ENCODE data around the gene ZNF789. TPM values are rescaled to one million over a fixed set of nuclear protein-coding genes. Genes with fewer than 3 reads are reported as not detected.

The ZNF789 gene
- total RNA-seq, 1 experiment from 2014 or later, result 15.0 TPM

DNA sequence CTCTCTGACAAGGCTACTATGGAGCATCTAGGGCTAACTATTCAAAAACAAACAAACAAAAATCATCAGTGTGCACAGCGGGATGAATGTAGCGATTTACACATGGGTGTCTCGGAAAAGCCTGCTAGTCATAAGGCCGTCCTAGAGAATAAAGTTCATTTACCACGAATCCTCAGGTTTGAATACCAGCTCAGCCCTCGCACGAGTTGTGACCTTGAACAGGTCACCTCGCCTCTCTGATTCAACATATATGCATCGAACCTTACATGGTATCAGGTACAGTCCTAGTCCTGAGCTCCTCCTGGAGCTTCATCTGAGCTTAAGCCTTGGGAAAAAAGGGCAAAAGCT, 7.3 kb upstream of the ZNF789 start:
- Mint-ChIP-seq H3K9me3 (ENCODE audit: unreplicated experiment) (no peaks in the 10 kb centered on the region), H3K4me1 (ENCODE audit: insufficient read depth, unreplicated experiment) (peaks cover 15% of the 10 kb centered on the region), H3K27me3 (ENCODE audit: insufficient read depth, unreplicated experiment) (no peaks in the 10 kb centered on the region), H3K4me3 (ENCODE audit: unreplicated experiment) (peak overlapping the region; percentile 89), H3K27ac (ENCODE audit: low read depth, unreplicated experiment) (peak overlapping the region; percentile 98), H3K36me3 (ENCODE audit: insufficient read depth, unreplicated experiment) (peaks cover 37% of the 10 kb centered on the region)
- DNase-seq (ENCODE audit: unreplicated experiment), result peak; percentile 14
- TF ChIP-seq, protein P1, sequence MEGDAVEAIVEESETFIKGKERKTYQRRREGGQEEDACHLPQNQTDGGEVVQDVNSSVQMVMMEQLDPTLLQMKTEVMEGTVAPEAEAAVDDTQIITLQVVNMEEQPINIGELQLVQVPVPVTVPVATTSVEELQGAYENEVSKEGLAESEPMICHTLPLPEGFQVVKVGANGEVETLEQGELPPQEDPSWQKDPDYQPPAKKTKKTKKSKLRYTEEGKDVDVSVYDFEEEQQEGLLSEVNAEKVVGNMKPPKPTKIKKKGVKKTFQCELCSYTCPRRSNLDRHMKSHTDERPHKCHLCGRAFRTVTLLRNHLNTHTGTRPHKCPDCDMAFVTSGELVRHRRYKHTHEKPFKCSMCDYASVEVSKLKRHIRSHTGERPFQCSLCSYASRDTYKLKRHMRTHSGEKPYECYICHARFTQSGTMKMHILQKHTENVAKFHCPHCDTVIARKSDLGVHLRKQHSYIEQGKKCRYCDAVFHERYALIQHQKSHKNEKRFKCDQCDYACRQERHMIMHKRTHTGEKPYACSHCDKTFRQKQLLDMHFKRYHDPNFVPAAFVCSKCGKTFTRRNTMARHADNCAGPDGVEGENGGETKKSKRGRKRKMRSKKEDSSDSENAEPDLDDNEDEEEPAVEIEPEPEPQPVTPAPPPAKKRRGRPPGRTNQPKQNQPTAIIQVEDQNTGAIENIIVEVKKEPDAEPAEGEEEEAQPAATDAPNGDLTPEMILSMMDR (IDR thresholded peaks at IDR 0.05; ENCODE audit: unreplicated experiment), result no peak
- ChIA-PET CTCF (interaction anchor here (0.6 kb wide), 2 partner anchors 15 to 513 kb away, joined by 3 read pairs; no protein-coding TSS in a partner anchor), POLR2A (interaction anchor here (0.6 to 2.7 kb wide), 17 partner anchors 8 to 636 kb away, joined by 3 to 23 read pairs (median 4); partner anchors contain the start of genes AP4M1, BUD31, CPSF4 and MCM7)
- intact Hi-C loops (cut with micrococcal nuclease), result no loop called here
- BruUV-seq (replicated peaks), result TSS peak; percentile 60

- intact Hi-C loops (cut with micrococcal nuclease), result no loop called here
- Mint-ChIP-seq H3K9me3 (ENCODE audit: unreplicated experiment) (no peaks in the 10 kb centered on the region), H3K36me3 (ENCODE audit: insufficient read depth, unreplicated experiment) (peaks cover 21% of the 10 kb centered on the region), H3K4me3 (ENCODE audit: unreplicated experiment) (no peak overlapping the region), H3K27me3 (ENCODE audit: insufficient read depth, unreplicated experiment) (no peaks in the 10 kb centered on the region), H3K4me1 (ENCODE audit: insufficient read depth, unreplicated experiment) (peaks cover 11% of the 10 kb centered on the region), H3K27ac (ENCODE audit: low read depth, unreplicated experiment) (no peak overlapping the region)
- no TSS peak for BruUV-seq (replicated peaks)
- CTCF ChIA-PET, result no interaction called here
- DNase-seq (ENCODE audit: unreplicated experiment), result no peak
- TF ChIP-seq, protein P1 (IDR thresholded peaks at IDR 0.05; ENCODE audit: unreplicated experiment), result no peak
- POLR2A ChIA-PET, result no interaction called here
Measured at GRCh38 chr7:99468336-99468918, 4.3 kb upstream of the ZNF789 start.

DNA sequence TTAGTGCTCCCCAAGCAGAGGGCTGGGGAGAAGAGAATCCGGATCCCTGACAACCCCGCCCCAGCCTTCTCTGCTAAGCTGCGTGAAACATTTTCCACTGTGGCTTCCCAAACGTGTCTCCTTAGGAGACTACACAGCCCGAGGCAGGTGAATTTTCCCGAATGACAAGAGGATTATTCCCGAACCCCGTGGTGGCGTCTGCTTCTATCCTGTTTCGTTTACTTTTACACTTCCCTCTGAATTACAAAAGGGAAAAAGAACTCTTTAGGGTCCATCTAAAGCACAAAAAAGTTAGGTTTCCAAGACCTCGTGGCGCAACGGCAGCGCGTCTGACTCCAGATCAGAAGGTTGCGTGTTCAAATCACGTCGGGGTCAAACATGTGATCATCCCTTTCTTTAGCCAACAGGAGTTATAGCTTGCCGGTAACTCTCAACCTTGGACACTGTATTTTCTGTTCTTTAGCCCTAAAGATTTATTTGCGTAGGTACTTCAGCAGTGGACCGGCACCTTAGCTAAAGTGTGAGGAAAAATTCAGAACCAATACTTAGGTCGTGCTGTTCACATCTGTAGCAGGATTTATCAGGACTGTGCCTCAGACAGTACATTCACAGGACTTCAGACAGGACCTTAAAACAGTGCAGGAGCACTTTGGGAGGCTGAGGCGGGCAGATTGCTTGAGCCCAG, 3.2 kb upstream of the ZNF789 start:
- TF ChIP-seq, protein P1 (IDR thresholded peaks at IDR 0.05; ENCODE audit: unreplicated experiment), result no peak
- no peaks in the 10 kb centered on the region for H3K9me3 Mint-ChIP-seq (ENCODE audit: unreplicated experiment)
- H3K4me3 Mint-ChIP-seq (ENCODE audit: unreplicated experiment), result no peak overlapping the region
- H3K4me1 Mint-ChIP-seq (ENCODE audit: insufficient read depth, unreplicated experiment), result peaks cover 6% of the 10 kb centered on the region
- H3K27me3 Mint-ChIP-seq (ENCODE audit: insufficient read depth, unreplicated experiment), result no peaks in the 10 kb centered on the region
- BruUV-seq (replicated peaks), result no TSS peak
- no peak overlapping the region for H3K27ac Mint-ChIP-seq (ENCODE audit: low read depth, unreplicated experiment)
- DNase-seq (ENCODE audit: unreplicated experiment), result no peak
- peaks cover 12% of the 10 kb centered on the region for H3K36me3 Mint-ChIP-seq (ENCODE audit: insufficient read depth, unreplicated experiment)
- intact Hi-C loops (cut with micrococcal nuclease), result loop anchor here (10.0 kb wide), 1 partner anchor 145 kb away; the partner anchor contains the start of gene ZSCAN25
- ChIA-PET POLR2A (interaction anchor here (0.7 kb wide), 1 partner anchor 31 kb away, joined by 4 read pairs; the partner anchor contains the start of gene ZNF394), CTCF (interaction anchor here (0.6 to 0.7 kb wide), 2 partner anchors 18 to 726 kb away, joined by 3 to 4 read pairs; no protein-coding TSS in a partner anchor)

DNA sequence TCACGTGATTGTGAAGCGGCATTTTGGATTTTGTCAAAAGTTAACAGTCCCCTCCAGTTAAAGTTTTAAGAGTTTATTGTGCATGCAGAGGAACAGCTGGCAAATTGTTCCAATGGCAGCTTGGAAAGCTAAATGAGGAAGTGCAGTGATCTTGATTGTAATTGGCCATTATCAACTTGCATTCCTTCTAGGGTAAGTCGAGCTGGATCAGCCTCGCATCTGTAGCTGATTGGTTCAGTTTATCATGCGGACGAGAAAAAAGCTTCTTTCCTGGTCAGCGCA, 566 bp downstream of the ZNF789 start:
- intact Hi-C loops (cut with micrococcal nuclease), result loop anchor here (10.0 kb wide), 1 partner anchor 142 kb away; the partner anchor contains the start of gene ZSCAN25
- no peaks in the 10 kb centered on the region for H3K9me3 Mint-ChIP-seq (ENCODE audit: unreplicated experiment)
- peaks cover 20% of the 10 kb centered on the region for H3K36me3 Mint-ChIP-seq (ENCODE audit: insufficient read depth, unreplicated experiment)
- ChIA-PET CTCF (interaction anchor here (2.2 kb wide), 1 partner anchor 25 kb away, joined by 5 read pairs; no protein-coding TSS in a partner anchor), POLR2A (interaction anchor here (0.6 to 2.7 kb wide), 19 partner anchors 8 to 545 kb away, joined by 3 to 22 read pairs (median 3); partner anchors contain the start of genes BUD31, PDAP1, ZKSCAN5 and ZNF394)
- no peaks in the 10 kb centered on the region for H3K27me3 Mint-ChIP-seq (ENCODE audit: insufficient read depth, unreplicated experiment)
- DNase-seq (ENCODE audit: unreplicated experiment), result peak; percentile 60
- H3K4me1 Mint-ChIP-seq (ENCODE audit: insufficient read depth, unreplicated experiment), result no peaks in the 10 kb centered on the region
- no TSS peak for BruUV-seq (replicated peaks)
- TF ChIP-seq, protein P1 (IDR thresholded peaks at IDR 0.05; ENCODE audit: unreplicated experiment), result no peak
- peak overlapping the region; percentile 91 for H3K4me3 Mint-ChIP-seq (ENCODE audit: unreplicated experiment)
- peak overlapping the region; percentile 92 for H3K27ac Mint-ChIP-seq (ENCODE audit: low read depth, unreplicated experiment)
